HPDE6-E6E7 (cell line): ENCODE measurements around the gene NUP62.

Source experiments
- DNase-seq: peaks from one replicate; pipeline ENCODE4 v3.0.0; 2011; ENCODE audit warnings: missing footprints; ENCODE audit errors: extremely low spot score

Gene NUP62

GRCh38 chr19:49881186-49881585 is 48.1 kb downstream of the NUP62 start:
- no peak for DNase-seq

- DNase-seq = no peak
Measured at GRCh38 chr19:49880162-49880869, 49.0 kb downstream of the NUP62 start.

GRCh38 chr19:49879243-49879963 is 49.9 kb downstream of the NUP62 start:
- DNase-seq = no peak

- no peak for DNase-seq
Measured at GRCh38 chr19:49878744-49879070, 50.6 kb downstream of the NUP62 start.

- DNase-seq = peak; percentile 90
Measured at GRCh38 chr19:49877879-49878743, 51.2 kb downstream of the NUP62 start.

- DNase-seq = peak; percentile 98
Measured at GRCh38 chr19:49877020-49877878, 52.1 kb downstream of the NUP62 start, which contains the start of the genes AKT1S1 and TBC1D17. Gene AKT1S1, minus strand, starts transcription at chr19:49877355. Its CDS starts 4,060 bp downstream, at chr19:49873295. Gene TBC1D17, plus strand, starts transcription at chr19:49877702. Its CDS starts 22 bp downstream, at chr19:49877724.

GRCh38 chr19:49876422-49877019 is 52.8 kb downstream of the NUP62 start:
- no peak for DNase-seq

GRCh38 chr19:49875857-49876421 is 53.4 kb downstream of the NUP62 start:
- no peak for DNase-seq

GRCh38 chr19:49875177-49875576 is 54.1 kb downstream of the NUP62 start:
- no peak for DNase-seq

GRCh38 chr19:49874503-49875157 is 54.7 kb downstream of the NUP62 start:
- no peak for DNase-seq

- DNase-seq = no peak
Measured at GRCh38 chr19:49873834-49874233, 55.5 kb downstream of the NUP62 start.

- no peak for DNase-seq
Measured at GRCh38 chr19:49873129-49873521, 56.2 kb downstream of the NUP62 start.

- DNase-seq = no peak
Measured at GRCh38 chr19:49872245-49873128, 56.8 kb downstream of the NUP62 start.

GRCh38 chr19:49871349-49871985 is 57.8 kb downstream of the NUP62 start:
- no peak for DNase-seq

GRCh38 chr19:49870309-49870901 is 58.9 kb downstream of the NUP62 start:
- no peak for DNase-seq

- DNase-seq = peak; percentile 97
Measured at GRCh38 chr19:49869484-49870308, 59.6 kb downstream of the NUP62 start.

- DNase-seq = no peak
Measured at GRCh38 chr19:49869009-49869483, 60.3 kb downstream of the NUP62 start.
